Trophoblast cell (in vitro differentiated cells and primary cell): Measurements from ENCODE around the gene ZNF598.

Experiments used
- DNase-seq, 2 donors: peaks; one replicate each; pipeline ENCODE4 v3.0.0-alpha.2; 2016
- H2AFZ ChIP-seq: 2 replicates; pipeline ENCODE4 v1.6.1; 2013; ENCODE audit warnings: low read length, moderate library complexity, mild to moderate bottlenecking; ENCODE audit not compliant: insufficient read depth, poor library complexity
- H2AK5ac ChIP-seq: 2 replicates; pipeline ENCODE4 v1.6.1; 2013; ENCODE audit warnings: mild to moderate bottlenecking, low read length
- H2BK120ac ChIP-seq: 2 replicates; pipeline ENCODE4 v1.6.1; 2013; ENCODE audit warnings: low read length, mild to moderate bottlenecking, moderate library complexity; ENCODE audit not compliant: insufficient read depth, poor library complexity
- H2BK12ac ChIP-seq: 2 replicates; pipeline ENCODE4 v1.6.1; 2013; ENCODE audit warnings: mild to moderate bottlenecking, low read length, moderate library complexity
- H2BK5ac ChIP-seq: 2 replicates; pipeline ENCODE4 v1.6.1; 2013; ENCODE audit warnings: low read length, low read depth, moderate library complexity, mild to moderate bottlenecking; ENCODE audit not compliant: poor library complexity
- H3K14ac ChIP-seq: 2 replicates; pipeline ENCODE4 v1.6.1; 2013; ENCODE audit warnings: mild to moderate bottlenecking, low read length
- H3K18ac ChIP-seq: 2 replicates; pipeline ENCODE4 v1.6.1; 2013; ENCODE audit warnings: mild to moderate bottlenecking, low read length
- H3K23ac ChIP-seq: 2 replicates; pipeline ENCODE4 v1.6.1; 2013; ENCODE audit warnings: low read length
- H3K27ac ChIP-seq: 2 replicates; pipeline ENCODE4 v1.5.1; 2013; ENCODE audit warnings: low read depth, mild to moderate bottlenecking, inconsistent platforms, low read length, moderate library complexity
- H3K27me3 ChIP-seq: 2 replicates; pipeline ENCODE4 v1.6.1; 2013; ENCODE audit warnings: inconsistent platforms, mild to moderate bottlenecking, low read length, moderate library complexity; ENCODE audit not compliant: insufficient read depth
- H3K36me3 ChIP-seq, 2 experiments: 1 replicate in 1 of 2; 2 replicates in 1 of 2; pipeline ENCODE4 v1.6.1; 2013; ENCODE audit warnings: low read length in 2 of 2, mild to moderate bottlenecking in 2 of 2, moderate library complexity in 1 of 2; ENCODE audit not compliant: insufficient read depth in 2 of 2, control insufficient read depth in 1 of 2
- H3K4ac ChIP-seq: 2 replicates; pipeline ENCODE4 v1.6.1; 2013; ENCODE audit warnings: low read depth, mild to moderate bottlenecking, low read length, moderate library complexity
- H3K4me1 ChIP-seq, 2 experiments: 1 replicate in 1 of 2; 2 replicates in 1 of 2; pipeline ENCODE4 v1.6.1; 2013; ENCODE audit warnings: low read length in 2 of 2, mild to moderate bottlenecking in 2 of 2, moderate library complexity in 1 of 2; ENCODE audit not compliant: insufficient read depth in 2 of 2, control insufficient read depth in 1 of 2
- H3K4me2 ChIP-seq: 2 replicates; pipeline ENCODE4 v1.6.1; 2013; ENCODE audit warnings: inconsistent platforms, mild to moderate bottlenecking, low read length, moderate library complexity
- H3K4me3 ChIP-seq: 2 replicates; pipeline ENCODE4 v1.5.1; 2013; ENCODE audit warnings: mild to moderate bottlenecking, low read depth, low read length, inconsistent platforms
- H3K79me1 ChIP-seq: one replicate; pipeline ENCODE4 v1.6.1; 2013; ENCODE audit warnings: low read length
- H3K79me2 ChIP-seq: 2 replicates; pipeline ENCODE4 v1.6.1; 2013; ENCODE audit warnings: low read length, mild to moderate bottlenecking; ENCODE audit not compliant: control insufficient read depth, insufficient read depth, poor library complexity
- H3K9ac ChIP-seq: 2 replicates; pipeline ENCODE4 v1.6.1; 2013; ENCODE audit warnings: mild to moderate bottlenecking, low read length
- H3K9me3 ChIP-seq: 2 replicates; pipeline ENCODE4 v1.6.1; 2013; ENCODE audit warnings: low read depth, mild to moderate bottlenecking, control low read depth, inconsistent platforms, low read length; ENCODE audit not compliant: insufficient read depth
- H4K12ac ChIP-seq: 2 replicates; pipeline ENCODE4 v1.6.1; 2013; ENCODE audit warnings: low read depth, mild to moderate bottlenecking, low read length, moderate library complexity
- H4K8ac ChIP-seq: 2 replicates; pipeline ENCODE4 v1.6.1; 2013; ENCODE audit warnings: low read depth, mild to moderate bottlenecking, low read length, moderate library complexity
- H4K91ac ChIP-seq: one replicate; pipeline ENCODE4 v1.6.1; 2013; ENCODE audit warnings: low read depth, mild to moderate bottlenecking, low read length, moderate library complexity
- WGBS: extraction: QIAGEN DNeasy Blood & Tissue Kit; methylation state at CpG from one replicate; pipeline ENCODE4 v1.1.7; 2013; ENCODE audit warnings: missing lambda C conversion rate; ENCODE audit not compliant: insufficient read length, insufficient coverage; ENCODE audit errors: extremely low coverage; 5-methylcytosine and 5-hydroxymethylcytosine counted together

Gene ZNF598

DNA sequence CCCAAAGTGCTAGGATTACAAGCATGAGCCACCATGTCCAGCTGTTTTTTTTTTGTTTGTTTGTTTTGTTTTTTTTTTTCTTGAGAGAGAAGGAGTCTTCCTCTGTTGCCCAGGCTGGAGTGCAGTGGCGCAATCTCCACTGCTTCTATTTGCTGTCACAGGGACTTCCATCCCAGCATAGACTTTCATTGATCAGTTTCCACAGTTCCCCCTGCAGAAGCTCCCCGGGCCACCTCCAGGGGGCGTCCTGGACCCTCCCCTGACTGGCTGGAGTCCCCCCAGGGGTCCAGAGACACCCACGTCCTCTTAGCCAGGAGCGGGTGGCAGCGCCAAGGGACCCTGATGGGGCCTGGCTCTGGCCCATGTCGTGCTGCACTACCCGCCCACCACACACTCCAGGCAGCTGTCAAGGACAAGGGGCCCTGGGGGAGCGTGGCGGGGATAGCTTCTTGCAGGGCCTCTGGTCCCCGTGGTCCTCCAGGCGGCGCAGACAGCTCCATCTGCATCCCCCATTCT, 6.8 kb upstream of the ZNF598 start:
- peaks cover 22% of the 10 kb centered on the region for H3K27me3 ChIP-seq
- no CpG with 5 or more reads among the region's 13 CpGs for WGBS
- H3K79me1 ChIP-seq: no peaks in the 10 kb centered on the region
- no peak overlapping the region for H3K18ac ChIP-seq
- H3K9me3 ChIP-seq: peaks cover 2% of the 10 kb centered on the region
- no peak overlapping the region for H2BK12ac ChIP-seq
- H3K4me1 ChIP-seq: peaks cover 6 to 12% of the 10 kb centered on the region in 2 experiments
- H2BK5ac ChIP-seq: no peak overlapping the region
- H3K4me2 ChIP-seq: no peak overlapping the region
- H3K4me3 ChIP-seq: no peak overlapping the region
- no peak for DNase-seq
- H2AFZ ChIP-seq: no peak overlapping the region
- H4K8ac ChIP-seq: no peak overlapping the region
- H3K14ac ChIP-seq: no peak overlapping the region
- H2BK120ac ChIP-seq: no peak overlapping the region
- no peak overlapping the region for H3K4ac ChIP-seq
- H4K12ac ChIP-seq: no peak overlapping the region
- no peak overlapping the region for H3K23ac ChIP-seq
- no peaks in the 10 kb centered on the region for H3K79me2 ChIP-seq
- no peak overlapping the region for H4K91ac ChIP-seq
- H2AK5ac ChIP-seq: no peak overlapping the region
- no peaks in the 10 kb centered on the region for H3K36me3 ChIP-seq
- H3K9ac ChIP-seq: no peak overlapping the region
- H3K27ac ChIP-seq: no peak overlapping the region

DNA sequence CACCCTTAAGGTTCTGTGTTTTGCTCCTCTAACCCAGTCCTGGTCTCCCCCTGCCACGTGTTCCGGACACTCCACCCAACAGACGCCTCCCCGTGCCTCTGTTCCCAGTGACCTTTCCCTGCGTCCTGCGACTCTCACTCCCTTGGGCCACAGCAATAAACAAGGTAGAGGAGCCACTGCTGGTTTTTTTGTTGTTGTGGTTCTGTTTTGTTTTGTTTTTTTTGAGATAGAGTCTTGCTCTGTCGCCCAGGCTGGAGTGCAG, 6.3 kb upstream of the ZNF598 start:
- H3K36me3 ChIP-seq: no peaks in the 10 kb centered on the region
- H3K79me1 ChIP-seq: no peaks in the 10 kb centered on the region
- H2AK5ac ChIP-seq: no peak overlapping the region
- no peak overlapping the region for H3K4me2 ChIP-seq
- peaks cover 22% of the 10 kb centered on the region for H3K27me3 ChIP-seq
- WGBS: no CpG with 5 or more reads among the region's 7 CpGs
- H3K14ac ChIP-seq: no peak overlapping the region
- no peak overlapping the region for H3K23ac ChIP-seq
- no peak overlapping the region for H3K27ac ChIP-seq
- H2AFZ ChIP-seq: no peak overlapping the region
- H4K12ac ChIP-seq: no peak overlapping the region
- no peak overlapping the region for H2BK12ac ChIP-seq
- no peak overlapping the region for H3K9ac ChIP-seq
- no peak overlapping the region for H3K4me3 ChIP-seq
- H3K4me1 ChIP-seq: peaks cover 6 to 12% of the 10 kb centered on the region in 2 experiments
- no peak overlapping the region for H3K4ac ChIP-seq
- H3K18ac ChIP-seq: no peak overlapping the region
- H3K79me2 ChIP-seq: no peaks in the 10 kb centered on the region
- H3K9me3 ChIP-seq: peaks cover 2% of the 10 kb centered on the region
- DNase-seq: no peak
- H4K8ac ChIP-seq: no peak overlapping the region
- H2BK120ac ChIP-seq: no peak overlapping the region
- H4K91ac ChIP-seq: no peak overlapping the region
- no peak overlapping the region for H2BK5ac ChIP-seq

DNA sequence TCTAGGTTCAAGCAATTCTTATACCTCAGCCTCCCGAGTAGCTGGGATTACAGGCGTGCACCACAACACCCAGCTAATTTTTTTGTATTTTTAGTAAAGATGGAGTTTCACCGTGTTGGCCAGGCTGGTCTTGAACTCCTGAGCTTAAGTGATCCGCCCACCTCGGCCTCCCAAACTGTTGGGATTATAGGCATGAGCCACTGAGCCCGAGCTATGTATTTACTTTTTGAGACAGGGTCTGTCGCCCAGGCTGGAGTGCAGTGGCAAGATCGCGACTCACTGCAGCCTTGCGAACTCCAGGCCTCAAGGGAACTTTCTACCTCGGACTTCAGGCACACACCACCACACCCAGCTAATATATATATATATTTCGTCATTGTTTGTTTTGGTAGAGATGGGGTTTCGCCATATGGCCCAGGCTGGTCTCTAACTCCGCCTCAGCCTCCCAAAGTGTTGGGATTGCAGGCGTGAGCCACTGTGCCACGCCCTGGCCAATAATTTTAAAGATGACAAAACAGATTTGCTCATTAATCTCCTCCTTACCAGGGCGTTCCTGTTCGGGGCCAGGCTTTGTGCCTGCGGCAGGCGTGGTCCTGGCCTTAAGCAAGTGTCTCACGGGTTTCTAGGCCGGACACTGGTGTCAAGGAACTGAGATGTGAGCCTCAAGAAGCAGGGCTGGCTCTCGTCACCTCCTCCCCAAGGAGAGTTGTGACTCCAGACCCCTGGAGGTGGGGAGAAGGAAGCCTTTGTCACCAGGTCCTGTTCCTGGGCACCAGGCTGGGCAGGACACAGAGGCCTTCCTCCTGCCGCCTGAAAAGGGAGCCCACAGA, 5.7 kb upstream of the ZNF598 start:
- DNase-seq: no peak
- no peak overlapping the region for H2AK5ac ChIP-seq

DNA sequence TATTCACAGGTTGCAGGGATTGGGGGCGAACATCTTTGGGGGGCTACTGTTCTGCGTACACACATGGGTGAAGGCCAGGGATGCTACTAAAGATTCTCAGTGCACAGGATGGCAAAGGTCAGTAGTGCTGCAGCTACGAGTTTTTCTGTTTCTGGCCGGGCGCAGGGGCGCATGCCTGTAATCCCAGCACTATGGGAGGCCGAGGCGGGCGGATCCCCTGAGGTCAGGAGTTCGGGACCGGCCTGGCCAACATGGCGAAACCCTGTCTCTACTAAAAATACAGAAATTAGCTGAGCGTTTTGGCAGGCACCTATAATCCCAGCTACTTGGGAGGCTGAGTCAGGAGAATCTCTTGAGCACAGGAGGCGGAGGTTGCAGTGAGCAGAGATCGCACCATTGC, 3.9 kb upstream of the ZNF598 start:
- Histone ChIP-seq H2AK5ac (no peak overlapping the region), H3K9me3 (no peaks in the 10 kb centered on the region), H3K4ac (no peak overlapping the region), H4K12ac (no peak overlapping the region), H3K4me1 (peaks cover 8 to 10% of the 10 kb centered on the region in 2 experiments), H3K4me2 (no peak overlapping the region), H2BK12ac (no peak overlapping the region), H2BK5ac (no peak overlapping the region), H3K18ac (no peak overlapping the region), H3K4me3 (no peak overlapping the region), H3K14ac (no peak overlapping the region), H3K23ac (no peak overlapping the region), H4K8ac (no peak overlapping the region), H3K9ac (no peak overlapping the region), H4K91ac (no peak overlapping the region), H3K79me1 (peaks cover 7% of the 10 kb centered on the region), H3K27ac (no peak overlapping the region), H3K79me2 (peaks cover 7% of the 10 kb centered on the region), H2BK120ac (no peak overlapping the region), H3K27me3 (peaks cover 2% of the 10 kb centered on the region), H3K36me3 (no peaks in the 10 kb centered on the region), H2AFZ (no peak overlapping the region)
- no CpG with 5 or more reads among the region's 15 CpGs for WGBS
- no peak for DNase-seq

More for the DNA sequence above, 5.7 kb upstream of the ZNF598 start:
- no peak overlapping the region for H2BK5ac ChIP-seq
- no peaks in the 10 kb centered on the region for H3K79me2 ChIP-seq
- H3K79me1 ChIP-seq: no peaks in the 10 kb centered on the region
- H3K36me3 ChIP-seq: no peaks in the 10 kb centered on the region
- H2BK12ac ChIP-seq: no peak overlapping the region
- no peak overlapping the region for H3K23ac ChIP-seq
- peaks cover 1% of the 10 kb centered on the region for H3K9me3 ChIP-seq
- H3K18ac ChIP-seq: no peak overlapping the region
- no peak overlapping the region for H3K9ac ChIP-seq
- no peak overlapping the region for H2AFZ ChIP-seq
- no peak overlapping the region for H3K4ac ChIP-seq
- H3K4me1 ChIP-seq: peaks cover 10 to 12% of the 10 kb centered on the region in 2 experiments
- H4K8ac ChIP-seq: no peak overlapping the region
- no CpG with 5 or more reads among the region's 24 CpGs for WGBS
- no peak overlapping the region for H2BK120ac ChIP-seq
- no peak overlapping the region for H3K4me2 ChIP-seq
- peaks cover 17% of the 10 kb centered on the region for H3K27me3 ChIP-seq
- H3K27ac ChIP-seq: no peak overlapping the region
- H4K12ac ChIP-seq: no peak overlapping the region
- H3K14ac ChIP-seq: no peak overlapping the region
- no peak overlapping the region for H4K91ac ChIP-seq
- H3K4me3 ChIP-seq: no peak overlapping the region
